Kidney epithelial cell (primary cell): ENCODE data around the gene MRGPRX2. TPM values are rescaled to one million over a fixed set of nuclear protein-coding genes. Genes with fewer than 3 reads are reported as not detected.

Experiments used
- DNase-seq: peaks from one replicate; pipeline ENCODE4 v3.0.0-alpha.2; 2010; ENCODE audit warnings: low read depth
- H3K27me3 ChIP-seq: 2 replicates; pipeline ENCODE4 v1.6.0; 2011; ENCODE audit warnings: low read length; ENCODE audit not compliant: control insufficient read depth, insufficient read depth
- H3K36me3 ChIP-seq: 2 replicates; pipeline ENCODE4 v1.5.1; 2011; ENCODE audit warnings: low read length; ENCODE audit not compliant: control insufficient read depth, insufficient read depth
- H3K4me3 ChIP-seq: 2 replicates; pipeline ENCODE4 v1.5.1; 2011; ENCODE audit warnings: low read depth, mild to moderate bottlenecking, control low read depth, low read length
- total RNA-seq: library from RNA; depleted of rRNA; stranded (reverse); fragments of >200 nt; gene quantifications from 2 replicates; pipeline ENCODE4 v1.2.3, GENCODE V29; 2015
- TF ChIP-seq, protein P1 (sequence below): IDR thresholded peaks from 2 replicates; pipeline ENCODE4 v1.5.1; 2011; ENCODE audit warnings: mild to moderate bottlenecking, moderate library complexity, low read length, control low read depth, inconsistent platforms; ENCODE audit not compliant: insufficient read depth, poor library complexity, severe bottlenecking

MRGPRX2 gene
- total RNA-seq, 1 donor from 2014 or later, result not detected

DNA sequence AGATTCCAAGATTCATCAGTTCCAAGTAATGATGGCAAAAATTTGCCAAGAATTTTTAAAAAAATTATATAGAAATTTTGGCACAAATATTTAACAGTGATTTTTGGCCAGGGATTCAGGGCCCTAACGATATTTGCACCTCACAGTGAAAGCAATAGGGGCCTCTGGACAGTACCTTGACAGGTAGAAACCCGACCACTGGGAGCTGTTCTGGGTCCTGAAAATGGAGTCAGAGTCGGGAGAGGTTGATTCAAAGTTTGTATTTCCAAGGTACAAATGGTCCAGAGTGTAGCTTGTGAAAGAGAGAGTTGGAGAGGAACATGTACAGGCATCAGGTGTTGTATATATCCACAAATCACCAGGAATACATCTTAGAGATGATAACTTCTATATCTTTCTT is 41.6 kb downstream of the MRGPRX2 start:
- Histone ChIP-seq H3K27me3 (peaks cover 4% of the 10 kb centered on the region), H3K36me3 (no peaks in the 10 kb centered on the region), H3K4me3 (no peak overlapping the region)
- TF ChIP-seq, protein P1, sequence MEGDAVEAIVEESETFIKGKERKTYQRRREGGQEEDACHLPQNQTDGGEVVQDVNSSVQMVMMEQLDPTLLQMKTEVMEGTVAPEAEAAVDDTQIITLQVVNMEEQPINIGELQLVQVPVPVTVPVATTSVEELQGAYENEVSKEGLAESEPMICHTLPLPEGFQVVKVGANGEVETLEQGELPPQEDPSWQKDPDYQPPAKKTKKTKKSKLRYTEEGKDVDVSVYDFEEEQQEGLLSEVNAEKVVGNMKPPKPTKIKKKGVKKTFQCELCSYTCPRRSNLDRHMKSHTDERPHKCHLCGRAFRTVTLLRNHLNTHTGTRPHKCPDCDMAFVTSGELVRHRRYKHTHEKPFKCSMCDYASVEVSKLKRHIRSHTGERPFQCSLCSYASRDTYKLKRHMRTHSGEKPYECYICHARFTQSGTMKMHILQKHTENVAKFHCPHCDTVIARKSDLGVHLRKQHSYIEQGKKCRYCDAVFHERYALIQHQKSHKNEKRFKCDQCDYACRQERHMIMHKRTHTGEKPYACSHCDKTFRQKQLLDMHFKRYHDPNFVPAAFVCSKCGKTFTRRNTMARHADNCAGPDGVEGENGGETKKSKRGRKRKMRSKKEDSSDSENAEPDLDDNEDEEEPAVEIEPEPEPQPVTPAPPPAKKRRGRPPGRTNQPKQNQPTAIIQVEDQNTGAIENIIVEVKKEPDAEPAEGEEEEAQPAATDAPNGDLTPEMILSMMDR, result no peak
- DNase-seq, result no peak

DNA sequence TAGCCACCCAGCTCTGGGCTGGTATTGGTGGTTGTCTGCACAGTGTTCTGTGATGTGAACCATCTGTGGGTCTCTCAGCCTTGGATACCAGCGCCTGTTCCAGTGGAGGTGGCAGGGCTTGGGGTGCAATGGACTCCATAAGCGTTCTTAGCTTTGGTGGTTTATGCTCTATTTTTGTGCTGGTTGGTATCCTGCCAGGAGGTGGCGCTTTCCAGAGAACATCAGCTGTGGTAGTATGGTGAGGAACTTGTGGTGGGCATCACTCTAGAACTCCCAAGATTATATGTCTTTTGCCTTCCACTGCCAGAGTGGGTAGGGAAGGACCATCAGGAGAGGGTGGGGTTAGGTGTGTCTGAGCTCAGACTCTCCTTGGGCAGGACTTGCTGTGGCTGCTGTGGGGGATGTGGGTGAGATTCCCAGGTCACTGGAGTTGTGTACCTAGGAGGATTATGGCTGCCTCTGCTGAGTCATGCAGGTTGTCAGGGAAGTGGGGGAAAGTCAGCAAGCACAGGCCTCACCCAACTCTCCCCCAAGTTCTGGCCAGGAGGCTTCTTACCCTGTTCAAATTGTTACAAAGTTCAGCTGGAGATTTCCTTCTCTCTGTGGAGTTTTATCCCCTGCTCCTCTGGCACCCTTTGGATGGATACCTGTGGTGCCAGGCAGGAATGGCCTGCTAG is 47.2 kb downstream of the MRGPRX2 start:
- Histone ChIP-seq H3K27me3 (no peaks in the 10 kb centered on the region), H3K36me3 (no peaks in the 10 kb centered on the region), H3K4me3 (no peak overlapping the region)
- DNase-seq, result no peak
- TF ChIP-seq, protein P1, result no peak

DNA sequence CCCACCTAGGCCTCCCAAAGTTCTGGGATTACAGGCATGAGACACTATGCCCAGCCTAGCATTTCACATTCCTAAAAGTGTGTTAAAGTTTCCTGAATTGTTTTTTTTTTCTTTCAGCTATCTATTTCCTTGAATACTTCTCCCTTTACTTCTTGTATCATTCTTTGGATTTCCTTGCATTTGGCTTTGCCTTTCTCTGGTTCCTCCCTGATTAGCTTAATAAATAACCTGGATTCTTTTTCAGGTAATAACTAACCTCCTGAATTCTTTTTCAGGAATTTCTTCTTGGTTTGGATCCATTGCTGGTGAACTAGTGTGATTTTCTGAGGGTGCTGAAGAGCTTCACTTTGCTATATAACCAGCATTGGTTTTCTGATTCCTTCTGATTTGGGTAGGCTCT is 47.9 kb downstream of the MRGPRX2 start:
- TF ChIP-seq, protein P1, result no peak
- Histone ChIP-seq H3K36me3 (no peaks in the 10 kb centered on the region), H3K27me3 (no peaks in the 10 kb centered on the region), H3K4me3 (no peak overlapping the region)
- DNase-seq, result no peak

Other genes with a start within 250 kb of the MRGPRX2 start
- gene MRGPRX1, start 121.3 kb downstream of the MRGPRX2 start, total RNA-seq, result not detected in 2 replicates
- 23.3 and 27.6 TPM in 2 replicates for gene ZDHHC13, start 56.5 kb upstream of the MRGPRX2 start, total RNA-seq
- not detected in 2 replicates for gene CSRP3, start 141.3 kb upstream of the MRGPRX2 start, total RNA-seq
- gene E2F8, start 180.2 kb upstream of the MRGPRX2 start, total RNA-seq, result 0.04 and 0.14 TPM in 2 replicates